Astrocyte of the cerebellum (primary cell): Measurements from ENCODE around the gene DMBT1.

ENCODE experiments used
- DNase-seq: peaks from one replicate; pipeline ENCODE4 v3.0.0-alpha.2; 2011; ENCODE audit warnings: low read depth
- H3K4me3 ChIP-seq: 2 replicates; pipeline ENCODE4 v1.5.1; 2011; ENCODE audit warnings: mild to moderate bottlenecking, low read depth, low read length, moderate library complexity
- in situ Hi-C: cut with HindIII; loops from 2 replicates; pipeline ENCODE4 v1.10.0; 2017; ENCODE audit warnings: low sequenced_read_pairs
- TF ChIP-seq, protein P1 (sequence below): IDR thresholded peaks from 2 replicates; pipeline ENCODE4 v1.5.1; 2012; ENCODE audit warnings: low read length, low read depth, moderate library complexity, mild to moderate bottlenecking; ENCODE audit errors: missing control alignments

DMBT1 gene

DNA sequence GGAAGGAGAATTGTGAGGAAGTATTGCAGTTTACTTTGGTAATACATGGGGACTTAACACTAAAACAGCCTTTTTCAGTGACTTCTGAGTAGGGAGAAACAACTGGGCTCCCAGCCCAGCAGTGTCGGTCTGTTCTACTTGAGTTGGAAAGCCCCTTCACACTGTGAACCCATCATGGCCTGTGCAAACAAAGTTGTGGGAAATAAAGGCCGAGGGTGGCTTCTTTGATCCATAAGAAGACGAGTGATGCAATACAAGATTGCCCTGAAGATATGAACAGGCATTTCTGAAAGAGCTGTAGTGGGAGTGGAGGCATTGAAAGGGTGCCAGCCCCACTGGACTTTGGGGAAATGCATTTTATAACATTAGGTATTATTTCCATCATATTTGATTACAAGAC is 110.8 kb downstream of the DMBT1 start:
- DNase-seq: no peak
- in situ Hi-C loops: no loop called here
- TF ChIP-seq, protein P1, sequence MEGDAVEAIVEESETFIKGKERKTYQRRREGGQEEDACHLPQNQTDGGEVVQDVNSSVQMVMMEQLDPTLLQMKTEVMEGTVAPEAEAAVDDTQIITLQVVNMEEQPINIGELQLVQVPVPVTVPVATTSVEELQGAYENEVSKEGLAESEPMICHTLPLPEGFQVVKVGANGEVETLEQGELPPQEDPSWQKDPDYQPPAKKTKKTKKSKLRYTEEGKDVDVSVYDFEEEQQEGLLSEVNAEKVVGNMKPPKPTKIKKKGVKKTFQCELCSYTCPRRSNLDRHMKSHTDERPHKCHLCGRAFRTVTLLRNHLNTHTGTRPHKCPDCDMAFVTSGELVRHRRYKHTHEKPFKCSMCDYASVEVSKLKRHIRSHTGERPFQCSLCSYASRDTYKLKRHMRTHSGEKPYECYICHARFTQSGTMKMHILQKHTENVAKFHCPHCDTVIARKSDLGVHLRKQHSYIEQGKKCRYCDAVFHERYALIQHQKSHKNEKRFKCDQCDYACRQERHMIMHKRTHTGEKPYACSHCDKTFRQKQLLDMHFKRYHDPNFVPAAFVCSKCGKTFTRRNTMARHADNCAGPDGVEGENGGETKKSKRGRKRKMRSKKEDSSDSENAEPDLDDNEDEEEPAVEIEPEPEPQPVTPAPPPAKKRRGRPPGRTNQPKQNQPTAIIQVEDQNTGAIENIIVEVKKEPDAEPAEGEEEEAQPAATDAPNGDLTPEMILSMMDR: no peak
- no peak overlapping the region for H3K4me3 ChIP-seq

- TF ChIP-seq, protein P1: no peak
- no peak overlapping the region for H3K4me3 ChIP-seq
- DNase-seq: no peak
- in situ Hi-C loops: no loop called here
Measured at GRCh38 chr10:122672655-122673054, 112.1 kb downstream of the DMBT1 start.

- DNase-seq: no peak
- TF ChIP-seq, protein P1: no peak
- in situ Hi-C loops: no loop called here
- no peak overlapping the region for H3K4me3 ChIP-seq
Measured at GRCh38 chr10:122673269-122673668, 112.7 kb downstream of the DMBT1 start.

DNA sequence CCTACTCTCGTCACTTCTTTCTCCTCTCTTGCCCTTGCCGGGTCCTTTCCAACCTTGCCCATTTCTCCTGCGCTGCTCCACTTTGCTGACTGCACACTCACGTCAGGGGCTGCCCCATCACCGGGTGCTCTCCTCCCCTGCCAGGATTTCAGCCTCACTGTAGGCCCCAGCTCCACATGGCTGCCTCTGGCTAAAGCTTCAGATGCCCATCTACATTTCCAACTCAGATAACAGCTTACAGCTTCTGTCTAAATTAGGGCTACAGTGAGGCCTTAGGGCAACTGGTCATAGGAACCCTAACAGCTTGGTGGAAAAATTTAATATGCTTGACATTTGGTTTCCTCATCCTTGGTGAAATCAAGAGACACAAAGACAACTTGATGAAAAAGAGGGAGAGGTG is 113.2 kb downstream of the DMBT1 start:
- DNase-seq: no peak

GRCh38 chr10:122674781-122675180 is 114.2 kb downstream of the DMBT1 start:
- DNase-seq: no peak
- in situ Hi-C loops: no loop called here
- TF ChIP-seq, protein P1: no peak
- no peak overlapping the region for H3K4me3 ChIP-seq

More for the DNA sequence above, 113.2 kb downstream of the DMBT1 start:
- in situ Hi-C loops: no loop called here
- TF ChIP-seq, protein P1: no peak
- no peak overlapping the region for H3K4me3 ChIP-seq

DNA sequence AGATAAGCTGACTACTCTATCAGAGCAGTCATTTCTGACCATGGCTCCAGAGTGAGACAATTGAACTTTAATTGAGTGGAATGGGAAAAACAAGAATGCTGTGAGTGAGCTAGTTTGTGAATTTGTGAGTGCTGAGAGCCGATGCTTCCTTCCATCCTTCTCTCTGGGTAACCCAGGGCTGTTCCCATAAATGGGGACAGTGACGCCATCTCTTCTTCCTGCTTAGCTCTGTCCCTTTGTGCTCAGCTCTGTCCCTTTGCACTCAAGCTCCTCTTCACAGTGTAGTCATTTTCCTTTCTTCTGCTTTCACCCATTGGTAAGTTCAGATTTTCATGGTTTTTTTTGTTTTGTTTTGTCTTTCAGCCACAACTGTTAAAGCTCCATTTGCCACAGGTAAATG is 114.7 kb downstream of the DMBT1 start:
- in situ Hi-C loops: no loop called here
- no peak overlapping the region for H3K4me3 ChIP-seq
- no peak for DNase-seq
- TF ChIP-seq, protein P1: no peak

DNA sequence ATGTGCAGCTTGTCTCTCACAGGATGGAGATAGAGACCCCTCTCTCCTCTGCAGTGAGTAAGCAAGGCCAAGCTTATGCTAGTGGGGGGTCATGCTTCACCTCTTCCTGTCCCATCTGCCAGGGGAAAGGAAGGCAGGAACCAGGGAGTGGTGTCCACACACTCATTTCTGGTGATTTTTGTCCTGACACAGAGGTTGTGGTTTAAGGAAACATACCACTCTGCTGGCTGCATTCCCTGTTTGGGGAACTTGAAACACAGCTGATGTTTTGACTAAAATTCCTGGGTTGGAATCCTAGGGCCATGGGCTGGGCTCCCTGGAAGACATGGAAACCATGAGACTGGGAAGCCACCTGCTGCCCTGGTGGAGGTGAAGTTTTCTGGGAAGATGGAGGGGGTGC is 117.7 kb downstream of the DMBT1 start:
- no peak overlapping the region for H3K4me3 ChIP-seq
- peak; percentile 6 for DNase-seq
- in situ Hi-C loops: no loop called here
- TF ChIP-seq, protein P1: no peak
